CD8-positive, alpha-beta memory T cell (primary cell): ENCODE results near the gene ABHD2. TPM values are rescaled to one million over a fixed set of nuclear protein-coding genes. Genes with fewer than 3 reads are reported as not detected.

Source experiments
- CTCF ChIA-PET: fragments of 350-600 bp; sonication (Branson Sonifier 250); formaldehyde crosslinking; loops from one replicate; lab custom pipeline; 2021; ENCODE audit warnings: antibody characterized with exemption; lab: Charles Lee
- POLR2A ChIA-PET: fragments of 350-600 bp; sonication (Branson Sonifier 250); formaldehyde crosslinking; loops from one replicate; lab custom pipeline; 2021; ENCODE audit warnings: antibody characterized with exemption; lab: Charles Lee
- DNase-seq, 5 donors: peaks; one replicate each; pipeline versions ENCODE4 v3.0.0 to v3.0.0-alpha.2; 2020 to 2022; ENCODE audit warnings: mixed read lengths in 1 of 5
- H3K27ac ChIP-seq: one replicate; pipeline ENCODE4 v1.7.0; 2013; ENCODE audit warnings: low read depth, mild to moderate bottlenecking, low read length, moderate library complexity
- H3K27me3 ChIP-seq: 2 replicates; pipeline ENCODE4 v1.7.0; 2013; ENCODE audit warnings: low read length, mild to moderate bottlenecking; ENCODE audit not compliant: insufficient read depth, poor library complexity, severe bottlenecking
- H3K36me3 ChIP-seq: 2 replicates; pipeline ENCODE4 v1.7.0; 2013; ENCODE audit warnings: mild to moderate bottlenecking, low read length, moderate library complexity; ENCODE audit not compliant: insufficient read depth
- H3K4me1 ChIP-seq: 2 replicates; pipeline ENCODE4 v1.7.0; 2013; ENCODE audit warnings: mild to moderate bottlenecking, low read length, moderate library complexity; ENCODE audit not compliant: insufficient read depth
- H3K4me3 ChIP-seq: 2 replicates; pipeline ENCODE4 v1.7.0; 2013; ENCODE audit warnings: mild to moderate bottlenecking, low read length
- H3K9me3 ChIP-seq: 2 replicates; pipeline ENCODE4 v1.7.0; 2013; ENCODE audit warnings: mild to moderate bottlenecking, low read length
- H3K27ac Mint-ChIP-seq, 8 donors: one replicate each; pipeline ENCODE4 v1.8.0; 2020 to 2021; ENCODE audit warnings: mixed read lengths in 8 of 8, mild to moderate bottlenecking in 6 of 8, inconsistent platforms in 3 of 8, moderate library complexity in 3 of 8
- H3K27me3 Mint-ChIP-seq, 2 donors: one replicate each; pipeline ENCODE4 v1.8.0; 2020 to 2021; ENCODE audit warnings: mixed read lengths in 2 of 2, mild to moderate bottlenecking in 1 of 2, moderate library complexity in 1 of 2
- H3K36me3 Mint-ChIP-seq, 3 donors: one replicate each; pipeline ENCODE4 v1.8.0; 2020 to 2021; ENCODE audit warnings: mixed read lengths in 3 of 3, inconsistent platforms in 1 of 3, mild to moderate bottlenecking in 1 of 3
- H3K4me1 Mint-ChIP-seq, 3 donors: one replicate each; pipeline ENCODE4 v1.8.0; 2020 to 2021; ENCODE audit warnings: mixed read lengths in 3 of 3, inconsistent platforms in 1 of 3, mild to moderate bottlenecking in 1 of 3
- H3K4me3 Mint-ChIP-seq, 7 donors: one replicate each; pipeline ENCODE4 v1.8.0; 2020 to 2021; ENCODE audit warnings: mixed read lengths in 7 of 7, mild to moderate bottlenecking in 6 of 7, moderate library complexity in 4 of 7, inconsistent platforms in 2 of 7
- H3K9me3 Mint-ChIP-seq, 5 donors: one replicate each; pipeline ENCODE4 v1.8.0; 2020 to 2022; ENCODE audit warnings: mixed read lengths in 5 of 5, mild to moderate bottlenecking in 3 of 5, moderate library complexity in 2 of 5, inconsistent platforms in 1 of 5
- polyA plus RNA-seq: library from polyadenylated mRNA; unstranded; fragments of 300-500 nt; fragmentation: Illumina TruSeq; gene quantifications from one replicate; pipeline ENCODE4 v1.2.3, GENCODE V29; 2021
- total RNA-seq, 2 experiments: library from RNA; stranded (reverse); gene quantifications; one replicate each; pipeline ENCODE4 v1.2.3, GENCODE V29; 2021

Gene ABHD2
- total and polyA plus RNA-seq, 3 experiments from 2014 or later = 22.9 to 79.8 (median 68.7) TPM

DNA sequence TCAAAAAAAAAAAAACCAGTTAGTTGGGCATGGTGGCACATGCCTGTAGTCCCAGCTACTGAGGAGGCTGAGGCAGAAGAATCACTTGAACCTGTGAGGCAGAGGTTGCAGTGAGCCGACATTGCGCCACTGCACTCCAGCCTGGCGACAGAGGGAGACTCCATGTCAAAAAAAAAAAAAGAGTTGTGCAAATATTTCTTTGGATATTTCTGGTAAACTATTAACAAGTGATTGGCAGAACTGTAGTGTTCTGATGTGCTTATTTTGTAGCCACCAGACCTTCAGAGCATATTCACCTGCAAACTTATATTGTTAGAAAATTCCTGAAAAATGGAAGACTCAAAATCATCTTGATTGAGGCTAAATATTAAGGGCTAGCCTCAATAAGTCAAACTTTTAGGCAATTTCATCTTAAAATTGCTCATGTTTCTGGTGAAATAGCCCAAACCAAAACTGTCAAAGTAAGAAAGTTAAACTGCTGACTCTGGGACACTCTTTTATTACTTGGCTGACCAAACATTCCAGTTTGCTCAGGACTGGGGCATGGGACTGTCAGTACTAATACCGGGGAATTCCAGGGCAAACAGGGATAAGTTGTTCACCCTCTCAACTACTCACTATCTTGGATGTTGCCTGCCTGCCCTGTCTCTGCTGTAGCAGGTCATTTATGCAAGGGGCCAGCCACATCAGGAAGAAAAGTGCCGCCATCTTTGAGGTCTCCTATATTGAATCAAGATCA, 37.0 kb downstream of the ABHD2 start:
- Mint-ChIP-seq H3K9me3 (no peaks in the 10 kb centered on the region), H3K27ac (peak overlapping the region in 3 of 8 donors; percentile 18 to 92 (median 75)), H3K27me3 (no peaks in the 10 kb centered on the region), H3K36me3 (peaks cover 0 to 52% (median 19%) of the 10 kb centered on the region in 3 donors), H3K4me3 (no peak overlapping the region), H3K4me1 (peaks cover 0 to 7% (median 0%) of the 10 kb centered on the region in 3 donors)
- no peaks in the 10 kb centered on the region for H3K9me3 ChIP-seq
- CTCF ChIA-PET = interaction anchor here (1.7 kb wide), 1 partner anchor 68 kb away, joined by 5 read pairs; no protein-coding TSS in a partner anchor
- H3K27me3 ChIP-seq = no peaks in the 10 kb centered on the region
- POLR2A ChIA-PET = no interaction called here
- H3K36me3 ChIP-seq = peaks cover 13% of the 10 kb centered on the region
- H3K4me3 ChIP-seq = no peak overlapping the region
- no peak overlapping the region for H3K27ac ChIP-seq
- H3K4me1 ChIP-seq = peaks cover 6% of the 10 kb centered on the region
- no peak for DNase-seq

DNA sequence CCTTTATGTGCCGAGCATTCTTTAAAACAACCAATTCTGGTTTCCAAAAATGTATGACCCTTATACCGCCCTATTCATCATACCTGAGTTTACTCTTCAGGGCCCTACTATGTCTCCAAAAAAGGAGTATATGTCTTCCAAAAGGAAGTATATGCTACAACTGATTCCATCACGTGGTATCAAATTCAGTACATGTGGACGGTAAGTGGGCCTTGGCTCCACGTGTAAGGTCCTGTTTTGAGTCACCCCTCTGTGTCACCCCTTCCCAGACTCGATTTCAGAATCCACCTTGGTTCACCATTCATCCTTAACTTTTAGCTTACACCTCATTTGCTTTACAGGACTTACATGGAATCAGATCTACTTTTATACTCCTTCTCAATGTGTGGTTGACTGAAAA, 37.8 kb downstream of the ABHD2 start:
- H3K27me3 Mint-ChIP-seq = no peaks in the 10 kb centered on the region
- no peak overlapping the region for H3K4me3 Mint-ChIP-seq
- H3K4me3 ChIP-seq = no peak overlapping the region
- H3K27ac Mint-ChIP-seq = peak overlapping the region in 2 of 8 donors; percentile 1 to 18
- ChIA-PET CTCF (interaction anchor here (0.8 to 4.8 kb wide), 3 partner anchors 36 to 222 kb away, joined by 4 to 24 read pairs (median 4); no protein-coding TSS in a partner anchor), POLR2A (no interaction called here)
- no peak for DNase-seq
- peaks cover 6% of the 10 kb centered on the region for H3K4me1 ChIP-seq
- H3K27me3 ChIP-seq = no peaks in the 10 kb centered on the region
- no peaks in the 10 kb centered on the region for H3K9me3 Mint-ChIP-seq
- peaks cover 13% of the 10 kb centered on the region for H3K36me3 ChIP-seq
- H3K4me1 Mint-ChIP-seq = peaks cover 0 to 15% (median 3%) of the 10 kb centered on the region in 3 donors
- no peak overlapping the region for H3K27ac ChIP-seq
- no peaks in the 10 kb centered on the region for H3K9me3 ChIP-seq
- peaks cover 3 to 51% (median 17%) of the 10 kb centered on the region in 3 donors for H3K36me3 Mint-ChIP-seq

GRCh38 chr15:89127054-89127702, 38.9 kb downstream of the ABHD2 start:
- Mint-ChIP-seq H3K4me3 (no peak overlapping the region), H3K36me3 (peaks cover 6 to 45% (median 15%) of the 10 kb centered on the region in 3 donors), H3K4me1 (peaks cover 0 to 24% (median 14%) of the 10 kb centered on the region in 3 donors), H3K9me3 (no peaks in the 10 kb centered on the region), H3K27me3 (no peaks in the 10 kb centered on the region), H3K27ac (peak overlapping the region in 2 of 8 donors; percentile 10 to 20)
- Histone ChIP-seq H3K27ac (no peak overlapping the region), H3K9me3 (no peaks in the 10 kb centered on the region), H3K36me3 (peaks cover 11% of the 10 kb centered on the region), H3K4me1 (peaks cover 6% of the 10 kb centered on the region), H3K27me3 (no peaks in the 10 kb centered on the region), H3K4me3 (no peak overlapping the region)
- DNase-seq = no peak
- ChIA-PET CTCF (interaction anchor here (0.8 to 4.8 kb wide), 3 partner anchors 37 to 223 kb away, joined by 4 to 24 read pairs (median 4); no protein-coding TSS in a partner anchor), POLR2A (no interaction called here)

GRCh38 chr15:89128320-89129122, 40.3 kb downstream of the ABHD2 start:
- Histone ChIP-seq H3K27me3 (no peaks in the 10 kb centered on the region), H3K27ac (no peak overlapping the region), H3K4me3 (no peak overlapping the region), H3K36me3 (no peaks in the 10 kb centered on the region), H3K4me1 (peaks cover 13% of the 10 kb centered on the region), H3K9me3 (no peaks in the 10 kb centered on the region)
- no peaks in the 10 kb centered on the region for H3K27me3 Mint-ChIP-seq
- H3K27ac Mint-ChIP-seq = no peak overlapping the region
- no peak for DNase-seq
- ChIA-PET POLR2A (no interaction called here), CTCF (interaction anchor here (1.1 to 4.8 kb wide), 14 partner anchors 10 to 249 kb away, joined by 3 to 41 read pairs (median 6); partner anchors contain the start of genes ABHD2 and HAPLN3)
- H3K4me3 Mint-ChIP-seq = no peak overlapping the region
- H3K36me3 Mint-ChIP-seq = peaks cover 6 to 36% (median 13%) of the 10 kb centered on the region in 3 donors
- no peaks in the 10 kb centered on the region for H3K9me3 Mint-ChIP-seq
- H3K4me1 Mint-ChIP-seq = peaks cover 10 to 34% (median 25%) of the 10 kb centered on the region in 3 donors

GRCh38 chr15:89129123-89129815, 41.0 kb downstream of the ABHD2 start:
- Mint-ChIP-seq H3K4me1 (peaks cover 12 to 34% (median 26%) of the 10 kb centered on the region in 3 donors), H3K27ac (peak overlapping the region in 1 of 8 donors; percentile 1), H3K4me3 (no peak overlapping the region), H3K36me3 (peaks cover 6 to 34% (median 9%) of the 10 kb centered on the region in 3 donors), H3K9me3 (no peaks in the 10 kb centered on the region), H3K27me3 (no peaks in the 10 kb centered on the region)
- no peak overlapping the region for H3K27ac ChIP-seq
- ChIA-PET CTCF (interaction anchor here (0.6 to 4.8 kb wide), 28 partner anchors 8 to 290 kb away, joined by 3 to 41 read pairs (median 6); partner anchors contain the start of genes ABHD2 and HAPLN3), POLR2A (interaction anchor here (0.7 to 1.1 kb wide), 3 partner anchors 71 to 224 kb away, joined by 3 to 4 read pairs (median 4); no protein-coding TSS in a partner anchor)
- DNase-seq = peak; percentile 26 to 61 (median 47)
- no peaks in the 10 kb centered on the region for H3K36me3 ChIP-seq
- no peaks in the 10 kb centered on the region for H3K9me3 ChIP-seq
- H3K4me3 ChIP-seq = no peak overlapping the region
- no peaks in the 10 kb centered on the region for H3K27me3 ChIP-seq
- peaks cover 13% of the 10 kb centered on the region for H3K4me1 ChIP-seq

GRCh38 chr15:89129816-89130134, 41.5 kb downstream of the ABHD2 start:
- CTCF ChIA-PET = interaction anchor here (0.6 to 4.8 kb wide), 26 partner anchors 9 to 289 kb away, joined by 3 to 41 read pairs (median 6); partner anchors contain the start of genes ABHD2 and HAPLN3

GRCh38 chr15:89130201-89130600, 41.9 kb downstream of the ABHD2 start:
- ChIA-PET POLR2A (interaction anchor here (0.7 to 1.1 kb wide), 2 partner anchors 72 to 188 kb away, joined by 3 to 4 read pairs; no protein-coding TSS in a partner anchor), CTCF (interaction anchor here (0.6 to 4.8 kb wide), 23 partner anchors 8 to 289 kb away, joined by 3 to 41 read pairs (median 6); partner anchors contain the start of genes ABHD2 and HAPLN3)
- Mint-ChIP-seq H3K27me3 (no peaks in the 10 kb centered on the region), H3K4me3 (peak overlapping the region in 6 of 7 donors; percentile 14 to 59 (median 42)), H3K4me1 (peaks cover 13 to 34% (median 26%) of the 10 kb centered on the region in 3 donors), H3K36me3 (peaks cover 6 to 33% (median 8%) of the 10 kb centered on the region in 3 donors), H3K9me3 (no peaks in the 10 kb centered on the region), H3K27ac (peak overlapping the region; percentile 38 to 92 (median 76))
- no peaks in the 10 kb centered on the region for H3K36me3 ChIP-seq
- peaks cover 13% of the 10 kb centered on the region for H3K4me1 ChIP-seq
- H3K4me3 ChIP-seq = no peak overlapping the region
- no peaks in the 10 kb centered on the region for H3K27me3 ChIP-seq
- H3K27ac ChIP-seq = no peak overlapping the region
- peak in 3 of 5 donors; percentile 2 to 38 (median 13) for DNase-seq
- no peaks in the 10 kb centered on the region for H3K9me3 ChIP-seq

More at GRCh38 chr15:89129816-89130134, 41.5 kb downstream of the ABHD2 start:
- Mint-ChIP-seq H3K27ac (peak overlapping the region in 2 of 8 donors; percentile 1 to 38), H3K9me3 (no peaks in the 10 kb centered on the region), H3K4me3 (no peak overlapping the region), H3K27me3 (no peaks in the 10 kb centered on the region), H3K36me3 (peaks cover 6 to 33% (median 8%) of the 10 kb centered on the region in 3 donors), H3K4me1 (peaks cover 12 to 34% (median 26%) of the 10 kb centered on the region in 3 donors)
- Histone ChIP-seq H3K9me3 (no peaks in the 10 kb centered on the region), H3K4me3 (no peak overlapping the region), H3K27ac (no peak overlapping the region), H3K36me3 (no peaks in the 10 kb centered on the region), H3K27me3 (no peaks in the 10 kb centered on the region), H3K4me1 (peaks cover 13% of the 10 kb centered on the region)
- POLR2A ChIA-PET = interaction anchor here (0.7 to 1.1 kb wide), 3 partner anchors 71 to 224 kb away, joined by 3 to 4 read pairs (median 4); no protein-coding TSS in a partner anchor
- no peak for DNase-seq
